Tibial nerve (tissue), 4 donors: ENCODE measurements around the gene SPINK6. TPM values are rescaled to one million over a fixed set of nuclear protein-coding genes. Genes with fewer than 3 reads are reported as not detected.

Experiments
- DNase-seq, 2 donors: peaks; one replicate each; pipeline ENCODE4 v3.0.0-alpha.2; 2019; ENCODE audit warnings: low spot score in 2 of 2
- H3K27ac ChIP-seq, 4 donors: fragments of 200-600 bp; sonication (generic) in 3 of 4; one replicate each; pipeline ENCODE4 v1.5.1; 2017 to 2019; ENCODE audit warnings: mild to moderate bottlenecking in 1 of 4
- H3K27me3 ChIP-seq, 2 donors: fragments of 200-600 bp; sonication (generic) in 1 of 2; one replicate each; pipeline versions ENCODE4 v1.5.1 to v1.6.0; 2017 to 2019
- H3K36me3 ChIP-seq, 3 donors: fragments of 200-600 bp; sonication (generic); one replicate each; pipeline ENCODE4 v1.5.1; 2018 to 2019
- H3K4me1 ChIP-seq, 4 donors: fragments of 200-600 bp; sonication (generic) in 3 of 4; one replicate each; pipeline ENCODE4 v1.5.1; 2017 to 2019
- H3K4me3 ChIP-seq, 4 donors: fragments of 200-600 bp; sonication (generic) in 3 of 4; one replicate each; pipeline ENCODE4 v1.5.1; 2017 to 2019; ENCODE audit warnings: mild to moderate bottlenecking in 1 of 4, moderate library complexity in 1 of 4
- H3K9me3 ChIP-seq, 4 donors: fragments of 200-600 bp; sonication (generic) in 3 of 4; one replicate each; pipeline ENCODE4 v1.5.1; 2017 to 2019
- CTCF ChIP-seq, 5 experiments: fragments of 200-600 bp in 3 of 5; fragments of 450-650 bp in 2 of 5; sonication (generic) in 3 of 5; IDR thresholded peaks; one replicate each; pipeline ENCODE4 v1.5.1; 2016 to 2019; ENCODE audit warnings: antibody characterized with exemption in 5 of 5, mild to moderate bottlenecking in 3 of 5, moderate library complexity in 2 of 5
- EP300 ChIP-seq, 2 donors: sonication (generic); formaldehyde crosslinking; IDR thresholded peaks; one replicate each; pipeline ENCODE4 v1.6.1; 2017; ENCODE audit warnings: antibody characterized with exemption in 2 of 2, mild to moderate bottlenecking in 1 of 2
- POLR2A ChIP-seq, 2 donors: fragments of 450-650 bp; IDR thresholded peaks; one replicate each; pipeline ENCODE4 v1.6.1; 2017; ENCODE audit warnings: antibody characterized with exemption in 2 of 2, mild to moderate bottlenecking in 2 of 2, moderate library complexity in 2 of 2
- WGBS, 2 donors: methylation state at CpG; one replicate each; pipeline ENCODE4 v1.1.5; 2018; 5-methylcytosine and 5-hydroxymethylcytosine counted together
- total RNA-seq, 4 donors: library from RNA; depleted of rRNA; stranded (reverse); fragments of >200 nt; gene quantifications; one replicate each; pipeline ENCODE4 v1.1.0, GENCODE V29; 2016

SPINK6 gene
- not detected for total RNA-seq

GRCh38 chr5:148202531-148203203, at the start of gene SPINK6:
SPINK6 (plus strand) TSS chr5:148203042; CDS start chr5:148203097, 55 bp downstream.
- H3K4me1 ChIP-seq, result peaks cover 0 to 15% (median 0%) of the 10 kb centered on the region in 4 donors
- no peak for DNase-seq
- no peaks in the 10 kb centered on the region for H3K9me3 ChIP-seq
- no peak for TF ChIP-seq POLR2A (IDR thresholded peaks at IDR 0.05)
- no peak for TF ChIP-seq CTCF (IDR thresholded peaks at IDR 0.05)
- TF ChIP-seq EP300 (IDR thresholded peaks at IDR 0.05), result no peak
- H3K36me3 ChIP-seq, result no peaks in the 10 kb centered on the region
- 92% methylated on average over 2 of the region's 2 CpGs for WGBS, 2 donors
- H3K27ac ChIP-seq, result no peak within 1 kb of the TSS
- H3K4me3 ChIP-seq, result no peak within 1 kb of the TSS
- no peaks in the 10 kb centered on the region for H3K27me3 ChIP-seq

- Histone ChIP-seq H3K27me3 (no peaks in the 10 kb centered on the region), H3K4me3 (no peak overlapping the region), H3K9me3 (no peaks in the 10 kb centered on the region), H3K36me3 (no peaks in the 10 kb centered on the region), H3K4me1 (no peaks in the 10 kb centered on the region), H3K27ac (no peak overlapping the region)
- 87 to 88% methylated on average over 1 of the region's 1 CpG for WGBS, 2 donors
- no peak for TF ChIP-seq EP300 (IDR thresholded peaks at IDR 0.05)
- TF ChIP-seq CTCF (IDR thresholded peaks at IDR 0.05), result no peak
- no peak for TF ChIP-seq POLR2A (IDR thresholded peaks at IDR 0.05)
- DNase-seq, result no peak
Observed at GRCh38 chr5:148156609-148157008, 46.2 kb upstream of the SPINK6 start.

- H3K4me1 ChIP-seq, result no peaks in the 10 kb centered on the region
- DNase-seq, result no peak
- TF ChIP-seq POLR2A (IDR thresholded peaks at IDR 0.05), result no peak
- no peak for TF ChIP-seq EP300 (IDR thresholded peaks at IDR 0.05)
- TF ChIP-seq CTCF (IDR thresholded peaks at IDR 0.05), result no peak
- no peaks in the 10 kb centered on the region for H3K27me3 ChIP-seq
- no peaks in the 10 kb centered on the region for H3K9me3 ChIP-seq
- WGBS, 2 donors, result 96% methylated on average over 1 of the region's 1 CpG
- H3K4me3 ChIP-seq, result no peak overlapping the region
- H3K27ac ChIP-seq, result no peak overlapping the region
- H3K36me3 ChIP-seq, result no peaks in the 10 kb centered on the region
Observed at GRCh38 chr5:148162038-148162437, 40.8 kb upstream of the SPINK6 start.

GRCh38 chr5:148163345-148163744, 39.5 kb upstream of the SPINK6 start:
- no peaks in the 10 kb centered on the region for H3K36me3 ChIP-seq
- H3K4me3 ChIP-seq, result no peak overlapping the region
- WGBS, 2 donors, result 88 to 89% methylated on average over 1 of the region's 1 CpG
- no peak for DNase-seq
- no peaks in the 10 kb centered on the region for H3K4me1 ChIP-seq
- no peak overlapping the region for H3K27ac ChIP-seq
- TF ChIP-seq CTCF (IDR thresholded peaks at IDR 0.05) (no peak), POLR2A (IDR thresholded peaks at IDR 0.05) (no peak), EP300 (IDR thresholded peaks at IDR 0.05) (no peak)
- H3K27me3 ChIP-seq, result no peaks in the 10 kb centered on the region
- H3K9me3 ChIP-seq, result no peaks in the 10 kb centered on the region

- Histone ChIP-seq H3K27me3 (no peaks in the 10 kb centered on the region), H3K4me3 (no peak overlapping the region), H3K9me3 (no peaks in the 10 kb centered on the region), H3K27ac (no peak overlapping the region), H3K36me3 (no peaks in the 10 kb centered on the region), H3K4me1 (no peaks in the 10 kb centered on the region)
- no peak for DNase-seq
- no peak for TF ChIP-seq POLR2A (IDR thresholded peaks at IDR 0.05)
- TF ChIP-seq CTCF (IDR thresholded peaks at IDR 0.05), result no peak
- TF ChIP-seq EP300 (IDR thresholded peaks at IDR 0.05), result no peak
- 73 to 76% methylated on average over 4 of the region's 4 CpGs for WGBS, 2 donors
Observed at GRCh38 chr5:148166550-148167283, 36.1 kb upstream of the SPINK6 start.
